IPS-15b (cell line): ENCODE results near the gene SGPL1.

Experiments used
- H3K27me3 ChIP-seq: one replicate; pipeline ENCODE4 v1.6.1; 2013; ENCODE audit warnings: low read length; ENCODE audit not compliant: control insufficient read depth, insufficient read depth
- H3K36me3 ChIP-seq: one replicate; pipeline ENCODE4 v1.6.1; 2013; ENCODE audit warnings: low read length; ENCODE audit not compliant: control insufficient read depth, insufficient read depth
- H3K4me1 ChIP-seq: one replicate; pipeline ENCODE4 v1.6.1; 2013; ENCODE audit warnings: mild to moderate bottlenecking, low read length; ENCODE audit not compliant: control insufficient read depth, insufficient read depth
- H3K4me3 ChIP-seq: one replicate; pipeline ENCODE4 v1.5.1; 2013; ENCODE audit warnings: low read depth, low read length
- H3K9ac ChIP-seq: one replicate; pipeline ENCODE4 v1.6.1; 2013; ENCODE audit warnings: low read depth, mild to moderate bottlenecking, low read length
- H3K9me3 ChIP-seq: one replicate; pipeline ENCODE4 v1.6.1; 2013; ENCODE audit warnings: mild to moderate bottlenecking, low read length; ENCODE audit not compliant: control insufficient read depth, insufficient read depth

SGPL1 gene

GRCh38 chr10:70836319-70836718 lies 20.6 kb downstream of the SGPL1 start:
- no peak overlapping the region for H3K4me3 ChIP-seq
- H3K36me3 ChIP-seq, result no peaks in the 10 kb centered on the region
- H3K9me3 ChIP-seq, result no peaks in the 10 kb centered on the region
- no peak overlapping the region for H3K9ac ChIP-seq
- H3K27me3 ChIP-seq, result no peaks in the 10 kb centered on the region
- no peaks in the 10 kb centered on the region for H3K4me1 ChIP-seq

- no peaks in the 10 kb centered on the region for H3K9me3 ChIP-seq
- no peaks in the 10 kb centered on the region for H3K36me3 ChIP-seq
- H3K27me3 ChIP-seq, result no peaks in the 10 kb centered on the region
- H3K4me3 ChIP-seq, result no peak overlapping the region
- no peak overlapping the region for H3K9ac ChIP-seq
- no peaks in the 10 kb centered on the region for H3K4me1 ChIP-seq
Observed at GRCh38 chr10:70837660-70838059, 21.9 kb downstream of the SGPL1 start.

GRCh38 chr10:70838270-70838805 lies 22.6 kb downstream of the SGPL1 start:
- Histone ChIP-seq H3K27me3 (no peaks in the 10 kb centered on the region), H3K9me3 (no peaks in the 10 kb centered on the region), H3K9ac (no peak overlapping the region), H3K36me3 (no peaks in the 10 kb centered on the region), H3K4me3 (no peak overlapping the region), H3K4me1 (no peaks in the 10 kb centered on the region)

GRCh38 chr10:70840836-70841235 lies 25.1 kb downstream of the SGPL1 start:
- Histone ChIP-seq H3K4me1 (no peaks in the 10 kb centered on the region), H3K9me3 (no peaks in the 10 kb centered on the region), H3K4me3 (no peak overlapping the region), H3K27me3 (no peaks in the 10 kb centered on the region), H3K9ac (no peak overlapping the region), H3K36me3 (no peaks in the 10 kb centered on the region)

GRCh38 chr10:70843333-70843732 lies 27.6 kb downstream of the SGPL1 start:
- H3K4me1 ChIP-seq, result no peaks in the 10 kb centered on the region
- no peak overlapping the region for H3K4me3 ChIP-seq
- H3K36me3 ChIP-seq, result no peaks in the 10 kb centered on the region
- H3K9me3 ChIP-seq, result no peaks in the 10 kb centered on the region
- H3K27me3 ChIP-seq, result no peaks in the 10 kb centered on the region
- H3K9ac ChIP-seq, result no peak overlapping the region

- Histone ChIP-seq H3K9me3 (no peaks in the 10 kb centered on the region), H3K4me1 (no peaks in the 10 kb centered on the region), H3K27me3 (no peaks in the 10 kb centered on the region), H3K4me3 (no peak overlapping the region), H3K9ac (no peak overlapping the region), H3K36me3 (no peaks in the 10 kb centered on the region)
Observed at GRCh38 chr10:70843776-70844489, 28.2 kb downstream of the SGPL1 start.

GRCh38 chr10:70845256-70845655 lies 29.5 kb downstream of the SGPL1 start:
- H3K4me1 ChIP-seq, result no peaks in the 10 kb centered on the region
- H3K4me3 ChIP-seq, result no peak overlapping the region
- no peaks in the 10 kb centered on the region for H3K27me3 ChIP-seq
- H3K9me3 ChIP-seq, result no peaks in the 10 kb centered on the region
- no peaks in the 10 kb centered on the region for H3K36me3 ChIP-seq
- H3K9ac ChIP-seq, result no peak overlapping the region

GRCh38 chr10:70845816-70846215 lies 30.1 kb downstream of the SGPL1 start:
- Histone ChIP-seq H3K9me3 (no peaks in the 10 kb centered on the region), H3K4me1 (no peaks in the 10 kb centered on the region), H3K9ac (no peak overlapping the region), H3K4me3 (no peak overlapping the region), H3K36me3 (no peaks in the 10 kb centered on the region), H3K27me3 (no peaks in the 10 kb centered on the region)

GRCh38 chr10:70846795-70847194 lies 31.0 kb downstream of the SGPL1 start:
- H3K36me3 ChIP-seq, result no peaks in the 10 kb centered on the region
- no peaks in the 10 kb centered on the region for H3K4me1 ChIP-seq
- no peak overlapping the region for H3K9ac ChIP-seq
- H3K4me3 ChIP-seq, result no peak overlapping the region
- H3K9me3 ChIP-seq, result no peaks in the 10 kb centered on the region
- no peaks in the 10 kb centered on the region for H3K27me3 ChIP-seq

GRCh38 chr10:70847659-70848360 lies 32.1 kb downstream of the SGPL1 start:
- Histone ChIP-seq H3K4me1 (no peaks in the 10 kb centered on the region), H3K27me3 (no peaks in the 10 kb centered on the region), H3K9ac (no peak overlapping the region), H3K9me3 (no peaks in the 10 kb centered on the region), H3K4me3 (no peak overlapping the region), H3K36me3 (no peaks in the 10 kb centered on the region)

- Histone ChIP-seq H3K36me3 (no peaks in the 10 kb centered on the region), H3K4me3 (no peak overlapping the region), H3K4me1 (no peaks in the 10 kb centered on the region)
Observed at GRCh38 chr10:70849582-70850016, 33.9 kb downstream of the SGPL1 start.

GRCh38 chr10:70850097-70850496 lies 34.3 kb downstream of the SGPL1 start:
- Histone ChIP-seq H3K4me3 (no peak overlapping the region), H3K9me3 (no peaks in the 10 kb centered on the region), H3K27me3 (no peaks in the 10 kb centered on the region), H3K4me1 (no peaks in the 10 kb centered on the region), H3K36me3 (no peaks in the 10 kb centered on the region), H3K9ac (no peak overlapping the region)

More at GRCh38 chr10:70849582-70850016, 33.9 kb downstream of the SGPL1 start:
- Histone ChIP-seq H3K9ac (no peak overlapping the region), H3K9me3 (no peaks in the 10 kb centered on the region), H3K27me3 (no peaks in the 10 kb centered on the region)
